ENCODE measurements around the gene REEP3. TPM values are rescaled to one million over a fixed set of nuclear protein-coding genes. Genes with fewer than 3 reads are reported as not detected.

REEP3 gene
- total and polyA plus RNA-seq, 2 of the 4 experiments (the other 2 are of a cell fraction): 11.7 to 28.9 TPM

DNA sequence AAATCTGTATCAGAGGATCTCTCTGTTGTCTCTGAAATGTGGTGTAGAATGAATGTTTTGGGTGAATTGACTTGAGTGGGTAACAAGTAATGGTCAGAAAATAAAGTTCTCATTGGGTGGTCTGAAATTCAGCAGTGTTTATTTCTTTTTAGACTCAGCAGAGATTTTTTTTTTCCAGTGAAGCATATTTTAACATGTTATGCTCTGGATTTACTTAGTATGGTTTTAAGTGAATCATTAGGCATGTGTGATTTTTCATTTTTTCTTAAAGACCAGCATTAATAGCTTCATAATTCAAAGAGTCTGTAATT lies 63.5 kb downstream of the REEP3 start:
- Histone ChIP-seq H3K9ac (ENCODE audit: low read depth, low read length) (no peak overlapping the region), H4K20me1 (ENCODE audit: insufficient read depth, low read length) (peaks cover 12% of the 10 kb centered on the region; the same call in 1 of the 2 replicates), H2BK120ac (ENCODE audit: low read depth, low read length) (no peak overlapping the region), H3K79me1 (ENCODE audit: low read depth in 1 of 2, low read length in 2 of 2) (peaks cover 21 to 43% of the 10 kb centered on the region in 2 experiments), H3K9me3 (ENCODE audit: control insufficient read depth, insufficient read depth, low read length) (no peaks in the 10 kb centered on the region), H3K4me1 (ENCODE audit: control insufficient read depth, insufficient read depth, low read length) (peaks cover 10% of the 10 kb centered on the region), H3K4ac (ENCODE audit: low read depth, low read length) (no peak overlapping the region), H4K5ac (ENCODE audit: low read depth, low read length) (no peak overlapping the region), H3K4me3 (ENCODE audit: insufficient read depth, low read depth, low read length) (no peak overlapping the region), H2BK15ac (ENCODE audit: low read depth, low read length) (no peak overlapping the region), H3K23ac (ENCODE audit: low read depth, low read length) (no peak overlapping the region), H2BK20ac (ENCODE audit: low read depth, low read length) (no peak overlapping the region), H2AK5ac (ENCODE audit: low read depth, low read length) (no peak overlapping the region), H3K36me3 (ENCODE audit: control insufficient read depth, insufficient read depth, low read length) (no peaks in the 10 kb centered on the region), H3K9me1 (ENCODE audit: insufficient read depth, low read length) (peaks cover 9% of the 10 kb centered on the region), H3K56ac (ENCODE audit: extremely low read depth, insufficient read depth, low read length) (no peak overlapping the region), H3K27me3 (ENCODE audit: control insufficient read depth, insufficient read depth, low read length) (no peaks in the 10 kb centered on the region), H3K4me2 (ENCODE audit: low read depth, low read length) (no peak overlapping the region), H4K91ac (ENCODE audit: insufficient read depth, low read depth, low read length) (no peak overlapping the region), H3K27ac (ENCODE audit: insufficient read depth, low read length) (no peak overlapping the region), H2AFZ (replicated peaks; ENCODE audit: low read length, poor library complexity) (no peak overlapping the region), H2AK9ac (replicated peaks; ENCODE audit: low read depth, low read length, poor library complexity) (no peak overlapping the region), H3K14ac (replicated peaks; ENCODE audit: low read depth, low read length) (no peak overlapping the region), H3K18ac (ENCODE audit: low read depth, low read length) (no peak overlapping the region), H2BK5ac (ENCODE audit: low read depth, low read length, poor library complexity, severe bottlenecking) (no peak overlapping the region), H4K8ac (ENCODE audit: low read depth in 2 of 2, low read length in 2 of 2) (no peak overlapping the region)
- intact Hi-C loops (cut with micrococcal nuclease): no loop called here
- CTCF ChIA-PET: interaction anchor here (0.6 to 1.3 kb wide), 4 partner anchors 20 to 417 kb away, joined by 3 to 7 read pairs (median 4); no protein-coding TSS in a partner anchor
- no TSS peak for BruUV-seq (replicated peaks)
- ATAC-seq (ENCODE audit: low read depth): no peak
- no peak for DNase-seq
- TF ChIP-seq NFE2L2 (IDR thresholded peaks at IDR 0.05; ENCODE audit: low read depth, low read length): no peak
- in situ Hi-C loops (cut with MboI; ENCODE audit: low sequenced_read_pairs): no loop called here
- POLR2A ChIA-PET (ENCODE audit: unreplicated experiment): no interaction called here
- dilution Hi-C loops (cut with HindIII; ENCODE audit: low sequenced_read_pairs, unreplicated experiment): no loop called here

Data from IMR-90 (cell line).